IMR-90 (cell line): ENCODE results near the gene MCF2L2. TPM values are rescaled to one million over a fixed set of nuclear protein-coding genes. Genes with fewer than 3 reads are reported as not detected.

Source experiments
- ATAC-seq: fragments of 200-7000 bp; cut with Tn5 transposase; 2 replicates; pipeline ENCODE4 v1.9.1; 2020; ENCODE audit warnings: low read depth, mild to moderate bottlenecking, moderate library complexity
- BruUV-seq: library from RNA; stranded (reverse); fragments of 400-500 nt; replicated peaks from 2 replicates; lab custom pipeline; 2021; lab: Mats Ljungman, UMichigan
- CTCF ChIA-PET: fragments of 300-600 bp; formaldehyde crosslinking; extraction: SDS; loops from one replicate; lab custom pipeline; 2021; ENCODE audit warnings: antibody characterized with exemption; lab: Yijun Ruan, JAX
- POLR2A ChIA-PET: fragments of 300-600 bp; sonication (Branson Sonifier 250); formaldehyde crosslinking; loops from one replicate; lab custom pipeline; 2022; ENCODE audit warnings: antibody characterized with exemption; ENCODE audit not compliant: unreplicated experiment; lab: Charles Lee
- DNase-seq: peaks from one replicate; pipeline ENCODE4 v3.0.0; 2013
- H2AFZ ChIP-seq: replicated peaks from 2 replicates; pipeline ENCODE3; 2013; ENCODE audit warnings: low read length, mild to moderate bottlenecking; ENCODE audit not compliant: poor library complexity
- H2AK5ac ChIP-seq: 2 replicates; pipeline ENCODE4 v1.6.1; 2013; ENCODE audit warnings: low read depth, low read length, inconsistent platforms
- H2AK9ac ChIP-seq: replicated peaks from 2 replicates; pipeline ENCODE3; 2013; ENCODE audit warnings: mild to moderate bottlenecking, low read depth, low read length, moderate library complexity; ENCODE audit not compliant: poor library complexity
- H2BK120ac ChIP-seq: 2 replicates; pipeline ENCODE4 v1.6.1; 2013; ENCODE audit warnings: low read depth, low read length, inconsistent platforms
- H2BK15ac ChIP-seq: 3 replicates; pipeline ENCODE4 v1.6.1; 2013; ENCODE audit warnings: low read depth, low read length, inconsistent platforms
- H2BK20ac ChIP-seq: 2 replicates; pipeline ENCODE4 v1.6.1; 2013; ENCODE audit warnings: low read depth, mild to moderate bottlenecking, inconsistent platforms, low read length, moderate library complexity
- H2BK5ac ChIP-seq: 2 replicates; pipeline ENCODE4 v1.6.1; 2013; ENCODE audit warnings: mild to moderate bottlenecking, low read depth, low read length, inconsistent platforms; ENCODE audit not compliant: poor library complexity, severe bottlenecking
- H3K14ac ChIP-seq: replicated peaks from 2 replicates; pipeline ENCODE4 v1.6.1; 2013; ENCODE audit warnings: low read depth, low read length, inconsistent platforms
- H3K18ac ChIP-seq: 2 replicates; pipeline ENCODE4 v1.6.1; 2013; ENCODE audit warnings: low read depth, low read length, control low read depth
- H3K23ac ChIP-seq: 2 replicates; pipeline ENCODE4 v1.6.1; 2013; ENCODE audit warnings: low read depth, low read length, inconsistent platforms
- H3K27ac ChIP-seq: 2 replicates; pipeline ENCODE4 v1.5.1; 2013; ENCODE audit warnings: mild to moderate bottlenecking, control low read depth, low read length; ENCODE audit not compliant: insufficient read depth
- H3K27me3 ChIP-seq: 2 replicates; pipeline ENCODE4 v1.6.1; 2013; ENCODE audit warnings: low read length; ENCODE audit not compliant: control insufficient read depth, insufficient read depth
- H3K36me3 ChIP-seq: 2 replicates; pipeline ENCODE4 v1.6.1; 2013; ENCODE audit warnings: low read length, mixed read lengths; ENCODE audit not compliant: control insufficient read depth, insufficient read depth
- H3K4ac ChIP-seq: 2 replicates; pipeline ENCODE4 v1.6.1; 2013; ENCODE audit warnings: low read depth, low read length, inconsistent platforms
- H3K4me1 ChIP-seq: 2 replicates; pipeline ENCODE4 v1.6.1; 2013; ENCODE audit warnings: low read length, mixed read lengths; ENCODE audit not compliant: control insufficient read depth, insufficient read depth
- H3K4me2 ChIP-seq: 2 replicates; pipeline ENCODE4 v1.6.1; 2013; ENCODE audit warnings: low read depth, mild to moderate bottlenecking, control low read depth, low read length, moderate library complexity
- H3K4me3 ChIP-seq: 2 replicates; pipeline ENCODE4 v1.5.1; 2013; ENCODE audit warnings: low read depth, mild to moderate bottlenecking, control low read depth, low read length, moderate library complexity; ENCODE audit not compliant: insufficient read depth
- H3K56ac ChIP-seq: 2 replicates; pipeline ENCODE4 v1.6.1; 2013; ENCODE audit warnings: low read length, inconsistent platforms; ENCODE audit not compliant: insufficient read depth; ENCODE audit errors: extremely low read depth
- H3K79me1 ChIP-seq, 2 experiments: 2 replicates each; pipeline ENCODE4 v1.6.1; 2013; ENCODE audit warnings: low read length in 2 of 2, inconsistent platforms in 1 of 2, low read depth in 1 of 2
- H3K9ac ChIP-seq: 2 replicates; pipeline ENCODE4 v1.6.1; 2013; ENCODE audit warnings: low read depth, low read length, control low read depth
- H3K9me1 ChIP-seq: 2 replicates; pipeline ENCODE4 v1.6.1; 2013; ENCODE audit warnings: low read length, inconsistent platforms; ENCODE audit not compliant: insufficient read depth
- H3K9me3 ChIP-seq: 2 replicates; pipeline ENCODE4 v1.6.1; 2013; ENCODE audit warnings: low read length; ENCODE audit not compliant: control insufficient read depth, insufficient read depth
- H4K20me1 ChIP-seq: 2 replicates; pipeline ENCODE4 v1.6.1; 2013; ENCODE audit warnings: low read length, inconsistent platforms; ENCODE audit not compliant: insufficient read depth
- H4K5ac ChIP-seq: 2 replicates; pipeline ENCODE4 v1.6.1; 2013; ENCODE audit warnings: mild to moderate bottlenecking, low read depth, low read length, control low read depth
- H4K8ac ChIP-seq, 2 experiments: 2 replicates each; pipeline ENCODE4 v1.6.1; 2013; ENCODE audit warnings: low read depth in 2 of 2, low read length in 2 of 2, control low read depth in 1 of 2, inconsistent platforms in 1 of 2
- H4K91ac ChIP-seq: 2 replicates; pipeline ENCODE4 v1.6.1; 2013; ENCODE audit warnings: low read depth, low read length, inconsistent platforms; ENCODE audit not compliant: insufficient read depth
- BHLHE40 ChIP-seq: fragments of 150-350 bp; IDR thresholded peaks from 2 replicates; pipeline ENCODE4 v1.6.1; 2016; ENCODE audit warnings: mild to moderate bottlenecking, low read depth, low read length
- CEBPB ChIP-seq: IDR thresholded peaks from 2 replicates; pipeline ENCODE4 v1.6.1; 2012; ENCODE audit warnings: low read depth, low read length, improper control_type of control experiment
- CHD1 ChIP-seq: IDR thresholded peaks from 2 replicates; pipeline ENCODE4 v1.6.1; 2012; ENCODE audit warnings: low read depth, low read length, improper control_type of control experiment
- FOS ChIP-seq: fragments of 150-350 bp; IDR thresholded peaks from 2 replicates; pipeline ENCODE4 v1.6.1; 2016; ENCODE audit warnings: low read depth, low read length
- MAZ ChIP-seq: IDR thresholded peaks from 2 replicates; pipeline ENCODE4 v1.6.1; 2012; ENCODE audit warnings: low read depth, mild to moderate bottlenecking, low read length, improper control_type of control experiment, moderate library complexity, borderline replicate concordance
- MXI1 ChIP-seq: IDR thresholded peaks from 2 replicates; pipeline ENCODE4 v1.6.1; 2012; ENCODE audit warnings: low read depth, mild to moderate bottlenecking, low read length, moderate library complexity, borderline replicate concordance
- NFE2L2 ChIP-seq: fragments of 150-350 bp; IDR thresholded peaks from 2 replicates; pipeline ENCODE4 v1.6.1; 2016; ENCODE audit warnings: low read depth, mild to moderate bottlenecking, low read length
- POLR2A ChIP-seq: IDR thresholded peaks from 2 replicates; pipeline ENCODE4 v1.6.1; 2012; ENCODE audit warnings: mild to moderate bottlenecking, low read depth, low read length
- RAD21 ChIP-seq: IDR thresholded peaks from 2 replicates; pipeline ENCODE4 v1.6.1; 2012; ENCODE audit warnings: low read length, improper control_type of control experiment
- RCOR1 ChIP-seq: IDR thresholded peaks from 2 replicates; pipeline ENCODE4 v1.6.1; 2012; ENCODE audit warnings: mild to moderate bottlenecking, low read length, improper control_type of control experiment; ENCODE audit not compliant: insufficient replicate concordance
- RFX5 ChIP-seq: IDR thresholded peaks from 2 replicates; pipeline ENCODE4 v1.8.0; 2012; ENCODE audit warnings: low read depth, mild to moderate bottlenecking, low read length, moderate library complexity
- SMC3 ChIP-seq: fragments of 150-350 bp; IDR thresholded peaks from 2 replicates; pipeline ENCODE4 v1.6.1; 2016; ENCODE audit warnings: low read depth, mild to moderate bottlenecking, antibody characterized with exemption, low read length, moderate library complexity
- WGBS, 2 experiments: methylation state at CpG; one replicate each; pipeline versions ENCODE4 v1.1.5 to v1.1.7; 2013; ENCODE audit warnings: missing lambda C conversion rate in 2 of 2; ENCODE audit not compliant: insufficient read length in 1 of 2; ENCODE audit errors: extremely low coverage in 2 of 2; 5-methylcytosine and 5-hydroxymethylcytosine counted together
- dilution Hi-C: fragments of 300-500 bp; cut with HindIII; formaldehyde crosslinking; loops from one replicate; pipeline ENCODE4 v1.14.3; 2018; ENCODE audit warnings: low sequenced_read_pairs; ENCODE audit not compliant: unreplicated experiment
- in situ Hi-C: fragments of 300-500 bp; cut with MboI; formaldehyde crosslinking; loops from 3 replicates; pipeline ENCODE4 v1.14.3; 2019; ENCODE audit warnings: low sequenced_read_pairs, inconsistent platforms, mixed read lengths
- intact Hi-C: fragments of 100-400 bp; cut with micrococcal nuclease; formaldehyde crosslinking; loops from 2 replicates; pipeline ENCODE4 v1.10.0; 2022
- polyA plus RNA-seq, 3 experiments: library from polyadenylated mRNA; depleted of rRNA; stranded (reverse); fragments of >200 nt; gene quantifications; 2 replicates each; pipeline ENCODE4 v1.2.3, GENCODE V29; 2012; ENCODE audit warnings: low replicate concordance in 1 of 3
- total RNA-seq: library from RNA; depleted of rRNA; stranded (reverse); fragments of >200 nt; gene quantifications from 2 replicates; pipeline ENCODE4 v1.2.3, GENCODE V29; 2012
- TF ChIP-seq, protein P1 (sequence below): fragments of 150-350 bp; IDR thresholded peaks from 2 replicates; pipeline ENCODE4 v1.6.1; 2016; ENCODE audit warnings: low read depth, mild to moderate bottlenecking, low read length, moderate library complexity, borderline replicate concordance
- TF ChIP-seq, protein P2 (sequence below): conservative IDR thresholded peaks from 2 replicates; pipeline ENCODE4 v1.5.1; 2012; ENCODE audit warnings: mild to moderate bottlenecking, low read depth, low read length, improper control_type of control experiment

MCF2L2 gene
- total and polyA plus RNA-seq, 2 of the 4 experiments (the other 2 are of a cell fraction) = under 0.01 TPM; not detected in 1

DNA sequence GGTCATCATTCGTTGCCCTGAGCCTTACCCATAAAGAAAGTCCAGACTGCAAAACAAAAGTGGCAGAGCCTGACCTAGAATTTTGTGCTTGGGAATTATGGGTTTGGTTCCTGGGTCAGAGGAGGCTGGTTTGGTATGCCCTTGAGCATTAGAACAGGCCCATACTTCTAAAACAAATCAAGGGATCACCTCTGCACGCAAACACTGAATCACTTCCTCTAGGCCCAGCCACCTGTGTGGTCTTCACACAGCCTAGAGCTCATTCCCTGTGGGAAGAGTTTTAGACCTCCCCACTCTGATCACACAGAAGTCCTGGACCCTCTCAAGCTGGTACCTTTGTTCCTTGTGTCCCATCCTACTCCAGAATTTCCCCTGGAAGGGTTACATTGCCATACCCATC is 116.0 kb downstream of the MCF2L2 start:
- in situ Hi-C loops (no loop called here), dilution Hi-C loops (no loop called here), intact Hi-C loops (no loop called here)
- Histone ChIP-seq H2AK9ac (no peak overlapping the region), H2BK20ac (no peak overlapping the region), H2AFZ (no peak overlapping the region), H2AK5ac (no peak overlapping the region), H4K20me1 (no peaks in the 10 kb centered on the region), H3K9ac (no peak overlapping the region), H3K27ac (no peak overlapping the region), H3K27me3 (peaks cover 27% of the 10 kb centered on the region), H3K9me1 (peaks cover under 1% of the 10 kb centered on the region; the same call in 1 of the 2 replicates), H3K79me1 (no peaks in the 10 kb centered on the region), H3K36me3 (no peaks in the 10 kb centered on the region), H3K4me1 (no peaks in the 10 kb centered on the region; the same call in 1 of the 2 replicates), H4K8ac (no peak overlapping the region), H3K14ac (no peak overlapping the region), H3K56ac (no peak overlapping the region), H3K4ac (no peak overlapping the region), H2BK15ac (no peak overlapping the region), H2BK5ac (no peak overlapping the region), H4K91ac (no peak overlapping the region), H3K23ac (no peak overlapping the region), H3K18ac (no peak overlapping the region), H3K4me2 (no peak overlapping the region), H3K4me3 (no peak overlapping the region), H4K5ac (no peak overlapping the region), H2BK120ac (no peak overlapping the region), H3K9me3 (no peaks in the 10 kb centered on the region)
- no TSS peak for BruUV-seq
- no peak for DNase-seq
- no peak for ATAC-seq
- WGBS, 2 experiments = no CpG with 5 or more reads among the region's 2 CpGs
- TF ChIP-seq, protein P1, sequence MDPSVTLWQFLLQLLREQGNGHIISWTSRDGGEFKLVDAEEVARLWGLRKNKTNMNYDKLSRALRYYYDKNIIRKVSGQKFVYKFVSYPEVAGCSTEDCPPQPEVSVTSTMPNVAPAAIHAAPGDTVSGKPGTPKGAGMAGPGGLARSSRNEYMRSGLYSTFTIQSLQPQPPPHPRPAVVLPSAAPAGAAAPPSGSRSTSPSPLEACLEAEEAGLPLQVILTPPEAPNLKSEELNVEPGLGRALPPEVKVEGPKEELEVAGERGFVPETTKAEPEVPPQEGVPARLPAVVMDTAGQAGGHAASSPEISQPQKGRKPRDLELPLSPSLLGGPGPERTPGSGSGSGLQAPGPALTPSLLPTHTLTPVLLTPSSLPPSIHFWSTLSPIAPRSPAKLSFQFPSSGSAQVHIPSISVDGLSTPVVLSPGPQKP = no peak
- TF ChIP-seq RFX5 = no peak
- TF ChIP-seq CEBPB = no peak
- TF ChIP-seq NFE2L2 = no peak
- no peak for TF ChIP-seq RAD21
- no peak for TF ChIP-seq FOS
- TF ChIP-seq MAZ = no peak
- TF ChIP-seq MXI1 = no peak
- no peak for TF ChIP-seq BHLHE40
- no peak for TF ChIP-seq POLR2A
- no peak for TF ChIP-seq CHD1
- no peak for TF ChIP-seq RCOR1
- TF ChIP-seq, protein P2, sequence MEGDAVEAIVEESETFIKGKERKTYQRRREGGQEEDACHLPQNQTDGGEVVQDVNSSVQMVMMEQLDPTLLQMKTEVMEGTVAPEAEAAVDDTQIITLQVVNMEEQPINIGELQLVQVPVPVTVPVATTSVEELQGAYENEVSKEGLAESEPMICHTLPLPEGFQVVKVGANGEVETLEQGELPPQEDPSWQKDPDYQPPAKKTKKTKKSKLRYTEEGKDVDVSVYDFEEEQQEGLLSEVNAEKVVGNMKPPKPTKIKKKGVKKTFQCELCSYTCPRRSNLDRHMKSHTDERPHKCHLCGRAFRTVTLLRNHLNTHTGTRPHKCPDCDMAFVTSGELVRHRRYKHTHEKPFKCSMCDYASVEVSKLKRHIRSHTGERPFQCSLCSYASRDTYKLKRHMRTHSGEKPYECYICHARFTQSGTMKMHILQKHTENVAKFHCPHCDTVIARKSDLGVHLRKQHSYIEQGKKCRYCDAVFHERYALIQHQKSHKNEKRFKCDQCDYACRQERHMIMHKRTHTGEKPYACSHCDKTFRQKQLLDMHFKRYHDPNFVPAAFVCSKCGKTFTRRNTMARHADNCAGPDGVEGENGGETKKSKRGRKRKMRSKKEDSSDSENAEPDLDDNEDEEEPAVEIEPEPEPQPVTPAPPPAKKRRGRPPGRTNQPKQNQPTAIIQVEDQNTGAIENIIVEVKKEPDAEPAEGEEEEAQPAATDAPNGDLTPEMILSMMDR = no peak
- TF ChIP-seq SMC3 = no peak
- CTCF ChIA-PET = no interaction called here
- POLR2A ChIA-PET = no interaction called here
